GM12878 (cell line): ENCODE data around the gene GPRC5C. TPM values are rescaled to one million over a fixed set of nuclear protein-coding genes. Genes with fewer than 3 reads are reported as not detected.

Source experiments
- CREB1 ChIP-seq: IDR thresholded peaks from 2 replicates; pipeline ENCODE4 v1.6.1; 2012; ENCODE audit warnings: low read depth, mild to moderate bottlenecking, inconsistent platforms
- CREM ChIP-seq: IDR thresholded peaks from 2 replicates; pipeline ENCODE4 v1.6.1; 2014; ENCODE audit warnings: antibody characterized with exemption, low read depth
- HDAC6 ChIP-seq: fragments of 200-600 bp; sonication (generic); IDR thresholded peaks from one replicate; pipeline ENCODE4 v1.8.0; 2017; ENCODE audit warnings: antibody characterized with exemption; ENCODE audit not compliant: unreplicated experiment
- MEF2A ChIP-seq: IDR thresholded peaks from 2 replicates; pipeline ENCODE4 v1.6.1; 2011; ENCODE audit warnings: low read depth, mild to moderate bottlenecking, low read length, moderate library complexity; ENCODE audit not compliant: insufficient read depth
- MEF2B ChIP-seq: fragments of 450-650 bp; IDR thresholded peaks from 2 replicates; pipeline ENCODE4 v1.6.1; 2018; ENCODE audit warnings: mild to moderate bottlenecking, moderate library complexity; ENCODE audit not compliant: partially characterized antibody, poor library complexity, severe bottlenecking
- MYB ChIP-seq: fragments of 150-350 bp; IDR thresholded peaks from 2 replicates; pipeline ENCODE4 v1.6.1; 2014; ENCODE audit warnings: mild to moderate bottlenecking, low read depth, low read length, borderline replicate concordance
- PAX5 ChIP-seq: IDR thresholded peaks from 2 replicates; pipeline ENCODE4 v1.6.1; 2011; ENCODE audit warnings: low read depth, low read length, borderline replicate concordance
- RAD21 ChIP-seq: IDR thresholded peaks from 2 replicates; pipeline ENCODE4 v1.6.1; 2011; ENCODE audit warnings: mild to moderate bottlenecking, low read depth, low read length, moderate library complexity; ENCODE audit not compliant: insufficient read depth
- RBBP5 ChIP-seq: fragments of 200-600 bp; sonication (generic); conservative IDR thresholded peaks from 2 replicates; pipeline ENCODE4 v1.6.1; 2016
- SUZ12 ChIP-seq: fragments of 200-600 bp; sonication (generic); IDR thresholded peaks from one replicate; pipeline ENCODE4 v1.6.1; 2018; ENCODE audit warnings: antibody characterized with exemption, mild to moderate bottlenecking; ENCODE audit not compliant: unreplicated experiment
- TAF1 ChIP-seq: IDR thresholded peaks from 2 replicates; pipeline ENCODE4 v1.6.1; 2011; ENCODE audit warnings: mild to moderate bottlenecking, low read depth, low read length, borderline replicate concordance
- TCF12 ChIP-seq: IDR thresholded peaks from 2 replicates; pipeline ENCODE4 v1.6.1; 2011; ENCODE audit warnings: low read depth, mild to moderate bottlenecking, low read length
- TCF7 ChIP-seq: IDR thresholded peaks from 2 replicates; pipeline ENCODE4 v1.6.1; 2014; ENCODE audit warnings: antibody characterized with exemption, borderline replicate concordance
- WRNIP1 ChIP-seq: IDR thresholded peaks from 2 replicates; pipeline ENCODE4 v1.6.1; 2011; ENCODE audit warnings: low read depth, low read length, improper control_type of control experiment, borderline replicate concordance
- ZNF217 ChIP-seq: fragments of 450-650 bp; IDR thresholded peaks from 2 replicates; pipeline ENCODE4 v1.6.1; 2017; ENCODE audit warnings: antibody characterized with exemption, mild to moderate bottlenecking
- ZNF274 ChIP-seq: IDR thresholded peaks from one replicate; pipeline ENCODE4 v1.8.0; 2011; ENCODE audit not compliant: insufficient read length, insufficient read depth
- ZNF384 ChIP-seq: IDR thresholded peaks from 2 replicates; pipeline ENCODE4 v1.6.1; 2012; ENCODE audit warnings: low read depth, mild to moderate bottlenecking, low read length, improper control_type of control experiment, borderline replicate concordance
- polyA plus RNA-seq, 11 experiments: library from polyadenylated mRNA; depleted of rRNA in 4 of 11; unstranded in 6 of 11; stranded (reverse) in 5 of 11; fragments of >200 nt; fragmentation: Nextera tagmentation in 4 of 11; fragmentation: Illumina TruSeq in 1 of 11; extraction: Ambion mirVana in 4 of 11; extraction: Trizol in 1 of 11; gene quantifications; 1 replicate in 1 of 11; 2 replicates in 10 of 11; pipeline versions ENCODE4 v1.2.1 to v1.2.3, GENCODE V29; 2011 to 2016; ENCODE audit warnings: inconsistent platforms in 2 of 11, missing spikeins in 2 of 11, low read depth in 1 of 11
- total RNA-seq, 4 experiments: library from RNA; depleted of rRNA in 3 of 4; stranded (reverse); fragments of >200 nt in 3 of 4; fragmentation: Illumina TruSeq in 1 of 4; extraction: Trizol in 1 of 4; gene quantifications; 2 replicates each; pipeline versions ENCODE4 v1.2.1 to v1.2.3, GENCODE V29; 2013 to 2021
- TF ChIP-seq, protein P1 (sequence below): fragments of 450-650 bp; conservative IDR thresholded peaks from 2 replicates; pipeline ENCODE4 v1.6.1; 2017; ENCODE audit warnings: mild to moderate bottlenecking, moderate library complexity
- TF ChIP-seq, protein P2 (sequence below): fragments of 450-650 bp; IDR thresholded peaks from 2 replicates; pipeline ENCODE4 v1.6.1; 2018; ENCODE audit warnings: mild to moderate bottlenecking, low read depth, moderate library complexity; ENCODE audit not compliant: partially characterized antibody
- TF ChIP-seq, protein P3 (sequence below): IDR thresholded peaks from 2 replicates; pipeline ENCODE4 v1.6.1; 2012; ENCODE audit warnings: low read depth, low read length, improper control_type of control experiment
- TF ChIP-seq, protein P4 (sequence below): fragments of 450-650 bp; IDR thresholded peaks from 2 replicates; pipeline ENCODE4 v1.6.1; 2017; ENCODE audit warnings: mild to moderate bottlenecking
- TF ChIP-seq, protein P5 (sequence below), 3 experiments: IDR thresholded peaks in 2 of 3; conservative IDR thresholded peaks in 1 of 3; 2 replicates each; pipeline ENCODE4 v1.5.1; 2011; ENCODE audit warnings: low read depth in 3 of 3, low read length in 3 of 3, mild to moderate bottlenecking in 3 of 3, control low read depth in 2 of 3, moderate library complexity in 2 of 3, inconsistent platforms in 1 of 3, mixed read lengths in 1 of 3; ENCODE audit not compliant: control insufficient read depth in 2 of 3, insufficient read depth in 1 of 3; ENCODE audit errors: extremely low read depth in 1 of 3

Gene GPRC5C
- total and polyA plus RNA-seq, 10 of the 15 experiments (the other 5 are each of a cell fraction or from before 2014, with no cell fraction given) = 0.04 to 1.3 (median 0.36) TPM; not detected in 2

DNA sequence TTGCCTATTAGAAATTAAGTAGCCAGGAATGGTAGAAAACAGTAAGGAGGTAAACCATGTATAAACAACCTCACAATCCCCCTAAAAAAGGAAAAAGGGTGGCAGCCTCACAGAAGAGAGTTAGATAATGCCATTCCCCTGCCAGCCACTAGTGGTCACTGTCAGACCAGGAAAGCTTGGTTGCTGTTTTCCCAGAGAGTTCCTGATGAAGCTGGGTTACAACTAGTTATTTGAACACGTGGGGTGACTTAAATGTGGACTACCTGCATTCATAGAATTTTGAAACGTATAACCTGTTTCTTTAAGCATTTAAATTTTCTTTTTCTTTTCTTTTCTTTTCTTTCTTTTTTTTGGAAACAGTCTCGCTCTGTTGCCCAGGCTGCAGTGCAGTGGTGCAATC is 5.8 kb downstream of the GPRC5C start (continued):
- TF ChIP-seq HDAC6 (no peak), PAX5 (no peak), TCF7 (no peak), ZNF217 (no peak), TCF12 (no peak), RAD21 (peak; percentile 58), RBBP5 (no peak), MYB (no peak), ZNF274 (no peak), MEF2B (no peak), TAF1 (no peak), MEF2A (no peak), WRNIP1 (no peak), SUZ12 (no peak), CREB1 (no peak), CREM (no peak), ZNF384 (no peak)
- TF ChIP-seq, protein P1, sequence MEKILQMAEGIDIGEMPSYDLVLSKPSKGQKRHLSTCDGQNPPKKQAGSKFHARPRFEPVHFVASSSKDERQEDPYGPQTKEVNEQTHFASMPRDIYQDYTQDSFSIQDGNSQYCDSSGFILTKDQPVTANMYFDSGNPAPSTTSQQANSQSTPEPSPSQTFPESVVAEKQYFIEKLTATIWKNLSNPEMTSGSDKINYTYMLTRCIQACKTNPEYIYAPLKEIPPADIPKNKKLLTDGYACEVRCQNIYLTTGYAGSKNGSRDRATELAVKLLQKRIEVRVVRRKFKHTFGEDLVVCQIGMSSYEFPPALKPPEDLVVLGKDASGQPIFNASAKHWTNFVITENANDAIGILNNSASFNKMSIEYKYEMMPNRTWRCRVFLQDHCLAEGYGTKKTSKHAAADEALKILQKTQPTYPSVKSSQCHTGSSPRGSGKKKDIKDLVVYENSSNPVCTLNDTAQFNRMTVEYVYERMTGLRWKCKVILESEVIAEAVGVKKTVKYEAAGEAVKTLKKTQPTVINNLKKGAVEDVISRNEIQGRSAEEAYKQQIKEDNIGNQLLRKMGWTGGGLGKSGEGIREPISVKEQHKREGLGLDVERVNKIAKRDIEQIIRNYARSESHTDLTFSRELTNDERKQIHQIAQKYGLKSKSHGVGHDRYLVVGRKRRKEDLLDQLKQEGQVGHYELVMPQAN = no peak
- TF ChIP-seq, protein P2, sequence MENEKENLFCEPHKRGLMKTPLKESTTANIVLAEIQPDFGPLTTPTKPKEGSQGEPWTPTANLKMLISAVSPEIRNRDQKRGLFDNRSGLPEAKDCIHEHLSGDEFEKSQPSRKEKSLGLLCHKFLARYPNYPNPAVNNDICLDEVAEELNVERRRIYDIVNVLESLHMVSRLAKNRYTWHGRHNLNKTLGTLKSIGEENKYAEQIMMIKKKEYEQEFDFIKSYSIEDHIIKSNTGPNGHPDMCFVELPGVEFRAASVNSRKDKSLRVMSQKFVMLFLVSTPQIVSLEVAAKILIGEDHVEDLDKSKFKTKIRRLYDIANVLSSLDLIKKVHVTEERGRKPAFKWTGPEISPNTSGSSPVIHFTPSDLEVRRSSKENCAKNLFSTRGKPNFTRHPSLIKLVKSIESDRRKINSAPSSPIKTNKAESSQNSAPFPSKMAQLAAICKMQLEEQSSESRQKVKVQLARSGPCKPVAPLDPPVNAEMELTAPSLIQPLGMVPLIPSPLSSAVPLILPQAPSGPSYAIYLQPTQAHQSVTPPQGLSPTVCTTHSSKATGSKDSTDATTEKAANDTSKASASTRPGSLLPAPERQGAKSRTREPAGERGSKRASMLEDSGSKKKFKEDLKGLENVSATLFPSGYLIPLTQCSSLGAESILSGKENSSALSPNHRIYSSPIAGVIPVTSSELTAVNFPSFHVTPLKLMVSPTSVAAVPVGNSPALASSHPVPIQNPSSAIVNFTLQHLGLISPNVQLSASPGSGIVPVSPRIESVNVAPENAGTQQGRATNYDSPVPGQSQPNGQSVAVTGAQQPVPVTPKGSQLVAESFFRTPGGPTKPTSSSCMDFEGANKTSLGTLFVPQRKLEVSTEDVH = no peak
- TF ChIP-seq, protein P3, sequence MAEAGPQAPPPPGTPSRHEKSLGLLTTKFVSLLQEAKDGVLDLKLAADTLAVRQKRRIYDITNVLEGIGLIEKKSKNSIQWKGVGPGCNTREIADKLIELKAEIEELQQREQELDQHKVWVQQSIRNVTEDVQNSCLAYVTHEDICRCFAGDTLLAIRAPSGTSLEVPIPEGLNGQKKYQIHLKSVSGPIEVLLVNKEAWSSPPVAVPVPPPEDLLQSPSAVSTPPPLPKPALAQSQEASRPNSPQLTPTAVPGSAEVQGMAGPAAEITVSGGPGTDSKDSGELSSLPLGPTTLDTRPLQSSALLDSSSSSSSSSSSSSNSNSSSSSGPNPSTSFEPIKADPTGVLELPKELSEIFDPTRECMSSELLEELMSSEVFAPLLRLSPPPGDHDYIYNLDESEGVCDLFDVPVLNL = no peak
- TF ChIP-seq, protein P4, sequence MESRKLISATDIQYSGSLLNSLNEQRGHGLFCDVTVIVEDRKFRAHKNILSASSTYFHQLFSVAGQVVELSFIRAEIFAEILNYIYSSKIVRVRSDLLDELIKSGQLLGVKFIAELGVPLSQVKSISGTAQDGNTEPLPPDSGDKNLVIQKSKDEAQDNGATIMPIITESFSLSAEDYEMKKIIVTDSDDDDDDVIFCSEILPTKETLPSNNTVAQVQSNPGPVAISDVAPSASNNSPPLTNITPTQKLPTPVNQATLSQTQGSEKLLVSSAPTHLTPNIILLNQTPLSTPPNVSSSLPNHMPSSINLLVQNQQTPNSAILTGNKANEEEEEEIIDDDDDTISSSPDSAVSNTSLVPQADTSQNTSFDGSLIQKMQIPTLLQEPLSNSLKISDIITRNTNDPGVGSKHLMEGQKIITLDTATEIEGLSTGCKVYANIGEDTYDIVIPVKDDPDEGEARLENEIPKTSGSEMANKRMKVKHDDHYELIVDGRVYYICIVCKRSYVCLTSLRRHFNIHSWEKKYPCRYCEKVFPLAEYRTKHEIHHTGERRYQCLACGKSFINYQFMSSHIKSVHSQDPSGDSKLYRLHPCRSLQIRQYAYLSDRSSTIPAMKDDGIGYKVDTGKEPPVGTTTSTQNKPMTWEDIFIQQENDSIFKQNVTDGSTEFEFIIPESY = no peak
- TF ChIP-seq, protein P5, sequence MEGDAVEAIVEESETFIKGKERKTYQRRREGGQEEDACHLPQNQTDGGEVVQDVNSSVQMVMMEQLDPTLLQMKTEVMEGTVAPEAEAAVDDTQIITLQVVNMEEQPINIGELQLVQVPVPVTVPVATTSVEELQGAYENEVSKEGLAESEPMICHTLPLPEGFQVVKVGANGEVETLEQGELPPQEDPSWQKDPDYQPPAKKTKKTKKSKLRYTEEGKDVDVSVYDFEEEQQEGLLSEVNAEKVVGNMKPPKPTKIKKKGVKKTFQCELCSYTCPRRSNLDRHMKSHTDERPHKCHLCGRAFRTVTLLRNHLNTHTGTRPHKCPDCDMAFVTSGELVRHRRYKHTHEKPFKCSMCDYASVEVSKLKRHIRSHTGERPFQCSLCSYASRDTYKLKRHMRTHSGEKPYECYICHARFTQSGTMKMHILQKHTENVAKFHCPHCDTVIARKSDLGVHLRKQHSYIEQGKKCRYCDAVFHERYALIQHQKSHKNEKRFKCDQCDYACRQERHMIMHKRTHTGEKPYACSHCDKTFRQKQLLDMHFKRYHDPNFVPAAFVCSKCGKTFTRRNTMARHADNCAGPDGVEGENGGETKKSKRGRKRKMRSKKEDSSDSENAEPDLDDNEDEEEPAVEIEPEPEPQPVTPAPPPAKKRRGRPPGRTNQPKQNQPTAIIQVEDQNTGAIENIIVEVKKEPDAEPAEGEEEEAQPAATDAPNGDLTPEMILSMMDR (IDR thresholded peaks at IDR 0.05 in 2 of 3, conservative IDR thresholded peaks at IDR 0.05 in 1 of 3; ENCODE audit: control insufficient read depth in 2 of 3, extremely low read depth in 1 of 3, insufficient read depth in 1 of 3, low read depth in 3 of 3, low read length in 3 of 3) = peak; percentile 49 to 83 (median 71)
